SK-N-SH treated with all-trans-retinoic acid at 6 μM for 48 hours (cell line): ENCODE measurements around the gene DOCK4.

Experiments used
- ATAC-seq: fragments of 200-7000 bp; cut with Tn5 transposase; 3 replicates; pipeline ENCODE4 v1.9.1; 2020; ENCODE audit warnings: mild to moderate bottlenecking, moderate library complexity
- ARNTL ChIP-seq: fragments of 450-650 bp; formaldehyde crosslinking; IDR thresholded peaks from 2 replicates; pipeline ENCODE4 v1.5.0; 2020; ENCODE audit warnings: low read depth, mild to moderate bottlenecking, moderate library complexity, borderline replicate concordance
- BACH2 ChIP-seq: fragments of 250-450 bp; sonication (Bioruptor Pico); IDR thresholded peaks from 2 replicates; pipeline ENCODE4 v1.9.0; 2021; ENCODE audit warnings: mild to moderate bottlenecking, borderline replicate concordance
- CSDC2 ChIP-seq: fragments of 250-450 bp; sonication (Bioruptor Pico); IDR thresholded peaks from 2 replicates; pipeline ENCODE4 v1.5.0; 2020; ENCODE audit warnings: mild to moderate bottlenecking, moderate library complexity
- CSRNP3 ChIP-seq: fragments of 250-450 bp; sonication (Bioruptor Pico); IDR thresholded peaks from 2 replicates; pipeline ENCODE4 v1.5.1; 2021; ENCODE audit warnings: mild to moderate bottlenecking, moderate library complexity
- ESRRG ChIP-seq: fragments of 250-450 bp; sonication (Bioruptor Pico); IDR thresholded peaks from 2 replicates; pipeline ENCODE4 v1.6.1; 2021; ENCODE audit warnings: mild to moderate bottlenecking
- GLIS3 ChIP-seq: fragments of 250-450 bp; sonication (Bioruptor Pico); IDR thresholded peaks from 2 replicates; pipeline ENCODE4 v1.5.0; 2020; ENCODE audit warnings: mild to moderate bottlenecking, moderate library complexity
- ISL1 ChIP-seq: fragments of 250-450 bp; sonication (Bioruptor Pico); IDR thresholded peaks from 2 replicates; pipeline ENCODE4 v2.1.2; 2022; ENCODE audit warnings: mild to moderate bottlenecking, moderate library complexity
- OSR1 ChIP-seq: fragments of 250-450 bp; sonication (Bioruptor Pico); IDR thresholded peaks from 2 replicates; pipeline ENCODE4 v1.8.0; 2022; ENCODE audit warnings: moderate library complexity, mild to moderate bottlenecking, inconsistent platforms
- PPARA ChIP-seq: fragments of 250-450 bp; sonication (Bioruptor Pico); IDR thresholded peaks from 2 replicates; pipeline ENCODE4 v1.5.0; 2020; ENCODE audit warnings: mild to moderate bottlenecking, borderline replicate concordance
- RARB ChIP-seq: fragments of 250-450 bp; sonication (Bioruptor Pico); IDR thresholded peaks from 2 replicates; pipeline ENCODE4 v1.8.0; 2021; ENCODE audit warnings: mild to moderate bottlenecking, moderate library complexity
- TOX ChIP-seq: fragments of 250-450 bp; sonication (Bioruptor Pico); IDR thresholded peaks from 2 replicates; pipeline ENCODE4 v1.8.0; 2021; ENCODE audit warnings: mild to moderate bottlenecking, moderate library complexity, borderline replicate concordance
- TSHZ2 ChIP-seq: fragments of 250-450 bp; sonication (Bioruptor Pico); IDR thresholded peaks from 2 replicates; pipeline ENCODE4 v1.5.0; 2020; ENCODE audit warnings: mild to moderate bottlenecking, moderate library complexity
- ZFP3 ChIP-seq: fragments of 250-450 bp; sonication (Bioruptor Pico); IDR thresholded peaks from 2 replicates; pipeline ENCODE4 v1.5.0; 2020; ENCODE audit warnings: mild to moderate bottlenecking, moderate library complexity
- ZFP30 ChIP-seq: fragments of 450-650 bp; formaldehyde crosslinking; IDR thresholded peaks from 2 replicates; pipeline ENCODE4 v1.5.0; 2022; ENCODE audit warnings: mild to moderate bottlenecking, moderate library complexity
- ZNF565 ChIP-seq: fragments of 450-650 bp; formaldehyde crosslinking; conservative IDR thresholded peaks from 2 replicates; pipeline ENCODE4 v1.5.0; 2020; ENCODE audit warnings: low read depth, mild to moderate bottlenecking, moderate library complexity
- ZNF70 ChIP-seq: fragments of 450-650 bp; formaldehyde crosslinking; IDR thresholded peaks from 2 replicates; pipeline ENCODE4 v1.5.0; 2020; ENCODE audit warnings: mild to moderate bottlenecking, moderate library complexity
- ZNF8 ChIP-seq: fragments of 450-650 bp; formaldehyde crosslinking; IDR thresholded peaks from 2 replicates; pipeline ENCODE4 v1.5.0; 2020; ENCODE audit warnings: mild to moderate bottlenecking, moderate library complexity
- TF ChIP-seq, protein P1 (sequence below): fragments of 250-450 bp; sonication (Bioruptor Pico); IDR thresholded peaks from 2 replicates; pipeline ENCODE4 v1.8.0; 2020; ENCODE audit warnings: mild to moderate bottlenecking, moderate library complexity, borderline replicate concordance
- TF ChIP-seq, protein P2 (sequence below): fragments of 250-450 bp; sonication (Bioruptor Pico); IDR thresholded peaks from 2 replicates; pipeline ENCODE4 v1.5.1; 2020; ENCODE audit warnings: low read depth, mild to moderate bottlenecking, moderate library complexity
- TF ChIP-seq, protein P3 (sequence below): fragments of 250-450 bp; sonication (Bioruptor Pico); IDR thresholded peaks from 2 replicates; pipeline ENCODE4 v1.8.0; 2021; ENCODE audit warnings: low read depth, mild to moderate bottlenecking, moderate library complexity, borderline replicate concordance

The DOCK4 gene

GRCh38 chr7:112162784-112163506 lies 43.3 kb downstream of the DOCK4 start:
- no peak for ATAC-seq
- TF ChIP-seq ZNF70 (CRISPR knock-in tag) (peak; percentile 87), ZFP30 (no peak)
- TF ChIP-seq, all 23 proteins: peak for 1

DNA sequence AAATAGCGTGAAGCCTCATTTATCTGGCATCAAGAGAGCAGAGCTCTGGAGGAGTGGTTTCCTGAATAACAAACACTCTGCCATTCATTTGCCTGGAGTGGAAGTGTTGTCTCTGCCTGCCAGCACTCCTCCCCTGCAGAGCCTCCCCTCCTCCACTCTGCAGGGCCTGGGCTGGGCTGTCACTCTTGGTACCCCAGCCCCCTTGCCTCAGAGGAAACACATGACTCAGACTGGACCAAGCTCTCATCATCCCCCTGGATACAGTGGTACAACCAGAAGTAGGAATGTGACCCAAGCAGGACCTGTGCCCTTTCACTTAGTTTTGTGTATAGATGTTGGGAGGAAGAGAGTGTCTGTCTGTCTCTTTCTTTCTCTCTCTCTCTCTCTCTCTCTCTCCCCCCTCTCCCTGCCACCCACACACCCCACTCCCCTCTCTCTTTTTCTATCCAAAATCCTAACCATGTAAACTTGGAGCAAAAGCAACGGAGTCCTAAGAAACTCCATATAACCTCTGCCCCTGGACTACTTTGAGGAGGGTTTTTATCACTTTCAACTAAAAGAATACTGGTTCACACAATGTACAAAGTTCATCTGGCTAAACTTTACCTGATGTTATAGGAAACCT lies 43.9 kb downstream of the DOCK4 start:
- TF ChIP-seq CSDC2 (CRISPR knock-in tag) (no peak), ARNTL (CRISPR knock-in tag) (no peak), PPARA (no peak), ZFP30 (no peak), RARB (CRISPR knock-in tag) (no peak), ZNF8 (no peak), ZNF70 (CRISPR knock-in tag) (no peak), ESRRG (CRISPR knock-in tag) (no peak), ISL1 (CRISPR knock-in tag) (no peak), GLIS3 (CRISPR knock-in tag) (no peak), ZFP3 (CRISPR knock-in tag) (no peak), TSHZ2 (no peak), TOX (CRISPR knock-in tag) (no peak), CSRNP3 (CRISPR knock-in tag) (no peak), BACH2 (CRISPR knock-in tag) (no peak), ZNF565 (CRISPR knock-in tag) (no peak)
- TF ChIP-seq, protein P1, sequence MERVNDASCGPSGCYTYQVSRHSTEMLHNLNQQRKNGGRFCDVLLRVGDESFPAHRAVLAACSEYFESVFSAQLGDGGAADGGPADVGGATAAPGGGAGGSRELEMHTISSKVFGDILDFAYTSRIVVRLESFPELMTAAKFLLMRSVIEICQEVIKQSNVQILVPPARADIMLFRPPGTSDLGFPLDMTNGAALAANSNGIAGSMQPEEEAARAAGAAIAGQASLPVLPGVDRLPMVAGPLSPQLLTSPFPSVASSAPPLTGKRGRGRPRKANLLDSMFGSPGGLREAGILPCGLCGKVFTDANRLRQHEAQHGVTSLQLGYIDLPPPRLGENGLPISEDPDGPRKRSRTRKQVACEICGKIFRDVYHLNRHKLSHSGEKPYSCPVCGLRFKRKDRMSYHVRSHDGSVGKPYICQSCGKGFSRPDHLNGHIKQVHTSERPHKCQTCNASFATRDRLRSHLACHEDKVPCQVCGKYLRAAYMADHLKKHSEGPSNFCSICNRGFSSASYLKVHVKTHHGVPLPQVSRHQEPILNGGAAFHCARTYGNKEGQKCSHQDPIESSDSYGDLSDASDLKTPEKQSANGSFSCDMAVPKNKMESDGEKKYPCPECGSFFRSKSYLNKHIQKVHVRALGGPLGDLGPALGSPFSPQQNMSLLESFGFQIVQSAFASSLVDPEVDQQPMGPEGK (CRISPR knock-in tag), result no peak
- TF ChIP-seq, protein P2, sequence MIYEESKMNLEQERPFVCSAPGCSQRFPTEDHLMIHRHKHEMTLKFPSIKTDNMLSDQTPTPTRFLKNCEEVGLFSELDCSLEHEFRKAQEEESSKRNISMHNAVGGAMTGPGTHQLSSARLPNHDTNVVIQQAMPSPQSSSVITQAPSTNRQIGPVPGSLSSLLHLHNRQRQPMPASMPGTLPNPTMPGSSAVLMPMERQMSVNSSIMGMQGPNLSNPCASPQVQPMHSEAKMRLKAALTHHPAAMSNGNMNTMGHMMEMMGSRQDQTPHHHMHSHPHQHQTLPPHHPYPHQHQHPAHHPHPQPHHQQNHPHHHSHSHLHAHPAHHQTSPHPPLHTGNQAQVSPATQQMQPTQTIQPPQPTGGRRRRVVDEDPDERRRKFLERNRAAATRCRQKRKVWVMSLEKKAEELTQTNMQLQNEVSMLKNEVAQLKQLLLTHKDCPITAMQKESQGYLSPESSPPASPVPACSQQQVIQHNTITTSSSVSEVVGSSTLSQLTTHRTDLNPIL (CRISPR knock-in tag), result no peak

GRCh38 chr7:112161253-112162141 lies 44.7 kb downstream of the DOCK4 start:
- TF ChIP-seq OSR1 (CRISPR knock-in tag) (no peak), GLIS3 (CRISPR knock-in tag) (0 out of 2 replicates have a peak, but pooled peaks have one; percentile 53), ISL1 (CRISPR knock-in tag) (peak; percentile 59), RARB (CRISPR knock-in tag) (no peak), ZFP3 (CRISPR knock-in tag) (0 out of 2 replicates have a peak, but pooled peaks have one; percentile 12)
- TF ChIP-seq, protein P1 (CRISPR knock-in tag), result peak; percentile 63
- TF ChIP-seq, protein P3, sequence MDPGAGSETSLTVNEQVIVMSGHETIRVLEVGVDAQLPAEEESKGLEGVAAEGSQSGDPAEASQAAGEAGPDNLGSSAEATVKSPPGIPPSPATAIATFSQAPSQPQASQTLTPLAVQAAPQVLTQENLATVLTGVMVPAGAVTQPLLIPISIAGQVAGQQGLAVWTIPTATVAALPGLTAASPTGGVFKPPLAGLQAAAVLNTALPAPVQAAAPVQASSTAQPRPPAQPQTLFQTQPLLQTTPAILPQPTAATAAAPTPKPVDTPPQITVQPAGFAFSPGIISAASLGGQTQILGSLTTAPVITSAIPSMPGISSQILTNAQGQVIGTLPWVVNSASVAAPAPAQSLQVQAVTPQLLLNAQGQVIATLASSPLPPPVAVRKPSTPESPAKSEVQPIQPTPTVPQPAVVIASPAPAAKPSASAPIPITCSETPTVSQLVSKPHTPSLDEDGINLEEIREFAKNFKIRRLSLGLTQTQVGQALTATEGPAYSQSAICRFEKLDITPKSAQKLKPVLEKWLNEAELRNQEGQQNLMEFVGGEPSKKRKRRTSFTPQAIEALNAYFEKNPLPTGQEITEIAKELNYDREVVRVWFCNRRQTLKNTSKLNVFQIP (CRISPR knock-in tag), result no peak
- no peak for ATAC-seq

More for the DNA sequence above, 43.9 kb downstream of the DOCK4 start:
- ATAC-seq, result peak; percentile 7
